ENCODE results near the gene HINFP. TPM values are rescaled to one million over a fixed set of nuclear protein-coding genes. Genes with fewer than 3 reads are reported as not detected.
A peak's percentile ranks its signal among the peaks of the same experiment; 100 is the strongest.

The HINFP gene
- total and polyA plus RNA-seq, 7 experiments from 2014 or later: 14.7 to 79.7 (median 32.7) TPM

- H3K4me1 ChIP-seq (ENCODE audit: control insufficient read depth in 2 of 2, insufficient read depth in 2 of 2, low read length in 2 of 2): peaks cover 0 to 11% of the 10 kb centered on the region in 2 donors
- ChIA-PET CTCF (no interaction called here), POLR2A (interaction anchor here (0.6 to 1.1 kb wide), 3 partner anchors 9 to 119 kb away, joined by 3 to 4 read pairs (median 3); no protein-coding TSS in a partner anchor)
- DNase-seq: peak in 3 of 9 donors; percentile 12 to 25 (median 18)
- Mint-ChIP-seq H3K4me1 (peaks cover 5 to 26% (median 17%) of the 10 kb centered on the region in 7 donors), H3K27me3 (peaks cover 31 to 68% (median 37%) of the 10 kb centered on the region in 5 donors), H3K27ac (peak overlapping the region in 1 of 9 donors; percentile 25), H3K9me3 (peaks cover 0 to 2% (median 0%) of the 10 kb centered on the region in 11 donors), H3K36me3 (peaks cover 0 to 6% (median 0%) of the 10 kb centered on the region in 5 donors), H3K4me3 (peak overlapping the region; percentile 76 to 86 (median 79))
- no peaks in the 10 kb centered on the region for H3K9me3 ChIP-seq (ENCODE audit: control insufficient read depth in 2 of 3, low read length in 3 of 3)
- H3K27ac ChIP-seq (ENCODE audit: low read depth, low read length): no peak overlapping the region
- intact Hi-C loops (cut with micrococcal nuclease): loop anchor here (2.0 to 5.0 kb wide), 5 partner anchors 21 to 53 kb away; partner anchors contain the start of genes HINFP (in 1 of the 2) and NLRX1 (in 1 of the 2)
- no peaks in the 10 kb centered on the region for H3K27me3 ChIP-seq (ENCODE audit: control insufficient read depth in 2 of 2, insufficient read depth in 2 of 2, low read length in 2 of 2)
- H3K4me3 ChIP-seq (ENCODE audit: low read length): no peak overlapping the region
- H3K36me3 ChIP-seq (ENCODE audit: control insufficient read depth in 2 of 3, insufficient read depth in 3 of 3, low read length in 3 of 3): no peaks in the 10 kb centered on the region
- ATAC-seq: no peak
Measured at GRCh38 chr11:119147604-119148333, 26.4 kb downstream of the HINFP start.

GRCh38 chr11:119148720-119149017 is 27.3 kb downstream of the HINFP start:
- Mint-ChIP-seq H3K27ac (no peak overlapping the region), H3K9me3 (no peaks in the 10 kb centered on the region), H3K36me3 (peaks cover 0 to under 1% (median 0%) of the 10 kb centered on the region in 5 donors), H3K4me3 (peak overlapping the region; percentile 76 to 86 (median 79)), H3K27me3 (peaks cover 26 to 71% (median 31%) of the 10 kb centered on the region in 5 donors), H3K4me1 (peaks cover 2 to 26% (median 17%) of the 10 kb centered on the region in 7 donors)
- peak in 1 of 9 donors; percentile 16 for DNase-seq
- Histone ChIP-seq H3K27ac (ENCODE audit: low read depth, low read length) (no peak overlapping the region), H3K27me3 (ENCODE audit: control insufficient read depth in 2 of 2, insufficient read depth in 2 of 2, low read length in 2 of 2) (no peaks in the 10 kb centered on the region), H3K4me1 (ENCODE audit: control insufficient read depth in 2 of 2, insufficient read depth in 2 of 2, low read length in 2 of 2) (peaks cover 0 to 11% of the 10 kb centered on the region in 2 donors), H3K9me3 (ENCODE audit: control insufficient read depth in 2 of 3, low read length in 3 of 3) (no peaks in the 10 kb centered on the region), H3K4me3 (ENCODE audit: low read length) (peak overlapping the region; percentile 52), H3K36me3 (ENCODE audit: control insufficient read depth in 2 of 3, insufficient read depth in 3 of 3, low read length in 3 of 3) (no peaks in the 10 kb centered on the region)
- ATAC-seq: no peak
- CTCF ChIA-PET: no interaction called here
- intact Hi-C loops (cut with micrococcal nuclease): loop anchor here (1.0 to 5.0 kb wide), 7 partner anchors 20 to 54 kb away; partner anchors contain the start of genes C2CD2L (in 1 of the 2), HINFP (in 1 of the 2) and NLRX1 (in 1 of the 2)
- POLR2A ChIA-PET: interaction anchor here (0.7 to 1.5 kb wide), 5 partner anchors 20 to 54 kb away, joined by 3 to 5 read pairs (median 3); partner anchors contain the start of gene DPAGT1

GRCh38 chr11:119149018-119149785 is 27.8 kb downstream of the HINFP start, which contains the start of gene ABCG4:
Gene ABCG4, plus strand, starts transcription at chr11:119149052. Its CDS starts 914 bp downstream, at chr11:119149966.
- peak; percentile 50 for ATAC-seq
- no peaks in the 10 kb centered on the region for H3K9me3 Mint-ChIP-seq
- H3K36me3 Mint-ChIP-seq: no peaks in the 10 kb centered on the region
- no peak within 1 kb of the TSS for H3K27ac ChIP-seq (ENCODE audit: low read depth, low read length)
- peak within 1 kb of the TSS in 1 of 9 donors; percentile 25 for H3K27ac Mint-ChIP-seq
- peaks cover 0 to 11% of the 10 kb centered on the region in 2 donors for H3K4me1 ChIP-seq (ENCODE audit: control insufficient read depth in 2 of 2, insufficient read depth in 2 of 2, low read length in 2 of 2)
- peaks cover 25 to 71% (median 28%) of the 10 kb centered on the region in 5 donors for H3K27me3 Mint-ChIP-seq
- no peaks in the 10 kb centered on the region for H3K27me3 ChIP-seq (ENCODE audit: control insufficient read depth in 2 of 2, insufficient read depth in 2 of 2, low read length in 2 of 2)
- peak within 1 kb of the TSS; percentile 52 for H3K4me3 ChIP-seq (ENCODE audit: low read length)
- intact Hi-C loops (cut with micrococcal nuclease): loop anchor here (1.0 to 5.0 kb wide), 7 partner anchors 20 to 54 kb away; partner anchors contain the start of genes C2CD2L (in 1 of the 2), HINFP (in 1 of the 2) and NLRX1 (in 1 of the 2)
- peaks cover 0 to 26% (median 17%) of the 10 kb centered on the region in 7 donors for H3K4me1 Mint-ChIP-seq
- H3K9me3 ChIP-seq (ENCODE audit: control insufficient read depth in 2 of 3, low read length in 3 of 3): no peaks in the 10 kb centered on the region
- ChIA-PET CTCF (no interaction called here), POLR2A (interaction anchor here (0.7 to 1.5 kb wide), 5 partner anchors 20 to 55 kb away, joined by 3 to 5 read pairs (median 3); partner anchors contain the start of gene DPAGT1)
- no peaks in the 10 kb centered on the region for H3K36me3 ChIP-seq (ENCODE audit: control insufficient read depth in 2 of 3, insufficient read depth in 3 of 3, low read length in 3 of 3)
- peak in 7 of 9 donors; percentile 17 to 52 (median 24) for DNase-seq
- peak within 1 kb of the TSS; percentile 76 to 86 (median 79) for H3K4me3 Mint-ChIP-seq

GRCh38 chr11:119149786-119150275 is 28.5 kb downstream of the HINFP start:
- Mint-ChIP-seq H3K4me3 (peak overlapping the region; percentile 38 to 80 (median 64)), H3K9me3 (no peaks in the 10 kb centered on the region), H3K36me3 (no peaks in the 10 kb centered on the region), H3K27ac (no peak overlapping the region), H3K27me3 (peaks cover 25 to 69% (median 26%) of the 10 kb centered on the region in 5 donors), H3K4me1 (peaks cover 0 to 26% (median 17%) of the 10 kb centered on the region in 7 donors)
- intact Hi-C loops (cut with micrococcal nuclease): loop anchor here (1.0 to 5.0 kb wide), 7 partner anchors 19 to 55 kb away; partner anchors contain the start of genes C2CD2L (in 1 of the 2), HINFP (in 1 of the 2) and NLRX1 (in 1 of the 2)
- H3K36me3 ChIP-seq (ENCODE audit: control insufficient read depth in 2 of 3, insufficient read depth in 3 of 3, low read length in 3 of 3): no peaks in the 10 kb centered on the region
- ChIA-PET CTCF (no interaction called here), POLR2A (interaction anchor here (1.2 to 1.5 kb wide), 3 partner anchors 22 to 55 kb away, joined by 3 to 5 read pairs (median 5); no protein-coding TSS in a partner anchor)
- H3K27me3 ChIP-seq (ENCODE audit: control insufficient read depth in 2 of 2, insufficient read depth in 2 of 2, low read length in 2 of 2): no peaks in the 10 kb centered on the region
- no peaks in the 10 kb centered on the region for H3K9me3 ChIP-seq (ENCODE audit: control insufficient read depth in 2 of 3, low read length in 3 of 3)
- no peak overlapping the region for H3K4me3 ChIP-seq (ENCODE audit: low read length)
- ATAC-seq (no peak), DNase-seq (no peak)
- H3K4me1 ChIP-seq (ENCODE audit: control insufficient read depth in 2 of 2, insufficient read depth in 2 of 2, low read length in 2 of 2): peaks cover 0 to 11% of the 10 kb centered on the region in 2 donors
- H3K27ac ChIP-seq (ENCODE audit: low read depth, low read length): no peak overlapping the region

- H3K9me3 ChIP-seq (ENCODE audit: control insufficient read depth in 2 of 3, low read length in 3 of 3): no peaks in the 10 kb centered on the region
- ChIA-PET CTCF (interaction anchor here (0.9 kb wide), 2 partner anchors 13 to 647 kb away, joined by 3 to 4 read pairs; no protein-coding TSS in a partner anchor), POLR2A (interaction anchor here (0.6 to 1.2 kb wide), 3 partner anchors 50 to 153 kb away, joined by 3 read pairs; partner anchors contain the start of gene VPS11)
- no peaks in the 10 kb centered on the region for H3K27me3 ChIP-seq (ENCODE audit: control insufficient read depth in 2 of 2, insufficient read depth in 2 of 2, low read length in 2 of 2)
- no peak overlapping the region for H3K4me3 ChIP-seq (ENCODE audit: low read length)
- ATAC-seq (no peak), DNase-seq (no peak)
- H3K27me3 Mint-ChIP-seq: peaks cover 12 to 61% (median 17%) of the 10 kb centered on the region in 5 donors
- intact Hi-C loops (cut with micrococcal nuclease): no loop called here
- H3K27ac ChIP-seq (ENCODE audit: low read depth, low read length): no peak overlapping the region
- H3K4me1 ChIP-seq (ENCODE audit: control insufficient read depth in 2 of 2, insufficient read depth in 2 of 2, low read length in 2 of 2): peaks cover 0 to 11% of the 10 kb centered on the region in 2 donors
- H3K36me3 Mint-ChIP-seq: no peaks in the 10 kb centered on the region
- H3K4me1 Mint-ChIP-seq: peaks cover 8 to 26% (median 18%) of the 10 kb centered on the region in 7 donors
- no peak overlapping the region for H3K27ac Mint-ChIP-seq
- H3K36me3 ChIP-seq (ENCODE audit: control insufficient read depth in 2 of 3, insufficient read depth in 3 of 3, low read length in 3 of 3): no peaks in the 10 kb centered on the region
- no peaks in the 10 kb centered on the region for H3K9me3 Mint-ChIP-seq
- H3K4me3 Mint-ChIP-seq: no peak overlapping the region
Measured at GRCh38 chr11:119152043-119152442, 30.7 kb downstream of the HINFP start.

GRCh38 chr11:119152604-119153003 is 31.2 kb downstream of the HINFP start:
- CTCF ChIA-PET: no interaction called here
- Histone ChIP-seq H3K27me3 (ENCODE audit: control insufficient read depth in 2 of 2, insufficient read depth in 2 of 2, low read length in 2 of 2) (no peaks in the 10 kb centered on the region), H3K4me1 (ENCODE audit: control insufficient read depth in 2 of 2, insufficient read depth in 2 of 2, low read length in 2 of 2) (peaks cover 0 to 11% of the 10 kb centered on the region in 2 donors), H3K27ac (ENCODE audit: low read depth, low read length) (no peak overlapping the region), H3K4me3 (ENCODE audit: low read length) (no peak overlapping the region), H3K9me3 (ENCODE audit: control insufficient read depth in 2 of 3, low read length in 3 of 3) (no peaks in the 10 kb centered on the region), H3K36me3 (ENCODE audit: control insufficient read depth in 2 of 3, insufficient read depth in 3 of 3, low read length in 3 of 3) (no peaks in the 10 kb centered on the region)
- no peaks in the 10 kb centered on the region for H3K36me3 Mint-ChIP-seq
- DNase-seq (no peak), ATAC-seq (no peak)
- H3K9me3 Mint-ChIP-seq: no peaks in the 10 kb centered on the region
- H3K27ac Mint-ChIP-seq: no peak overlapping the region
- intact Hi-C loops (cut with micrococcal nuclease): no loop called here
- H3K27me3 Mint-ChIP-seq: peaks cover 6 to 56% (median 12%) of the 10 kb centered on the region in 5 donors
- POLR2A ChIA-PET: no interaction called here
- H3K4me3 Mint-ChIP-seq: no peak overlapping the region
- H3K4me1 Mint-ChIP-seq: peaks cover 8 to 20% (median 17%) of the 10 kb centered on the region in 7 donors

Measured in naive thymus-derived CD4-positive, alpha-beta T cell (primary cell).